ENCODE measurements around the gene RIMKLA. TPM values are rescaled to one million over a fixed set of nuclear protein-coding genes. Genes with fewer than 3 reads are reported as not detected.

RIMKLA gene
- total and polyA plus RNA-seq, 2 of the 13 experiments (the other 11 are each of a cell fraction or from before 2014, with no cell fraction given): 2.5 to 3.8 TPM

- TF ChIP-seq AFF4 (CRISPR knock-in tag; IDR thresholded peaks at IDR 0.05) (0 out of 2 replicates have a peak, but pooled peaks have one; percentile 39), ZNF670 (CRISPR knock-in tag; IDR thresholded peaks at IDR 0.05; ENCODE audit: borderline replicate concordance) (0 out of 2 replicates have a peak, but pooled peaks have one; percentile 13), ZNF263 (CRISPR knock-in tag; IDR thresholded peaks at IDR 0.05) (no peak), FOSL2 (CRISPR knock-in tag; IDR thresholded peaks at IDR 0.05) (peak; percentile 3; the same call in 1 of the 2 replicates), MIXL1 (CRISPR knock-in tag; IDR thresholded peaks at IDR 0.05) (peak; percentile 17; the same call in 1 of the 2 replicates), ZNF776 (CRISPR knock-in tag; IDR thresholded peaks at IDR 0.05) (peak; percentile 23; the same call in 1 of the 2 replicates), USF2 (IDR thresholded peaks at IDR 0.05; ENCODE audit: low read depth, low read length) (0 out of 2 replicates have a peak, but pooled peaks have one; percentile 27), USF2 (CRISPR knock-in tag; IDR thresholded peaks at IDR 0.05; ENCODE audit: borderline replicate concordance) (peak; percentile 32; the same call in 1 of the 2 replicates), ZNF446 (CRISPR knock-in tag; IDR thresholded peaks at IDR 0.05) (0 out of 2 replicates have a peak, but pooled peaks have one; percentile 31), ZSCAN31 (CRISPR knock-in tag; IDR thresholded peaks at IDR 0.05; ENCODE audit: low read depth) (no peak), NKX3-1 (CRISPR knock-in tag; IDR thresholded peaks at IDR 0.05) (0 out of 2 replicates have a peak, but pooled peaks have one; percentile 49), MIER2 (CRISPR knock-in tag; IDR thresholded peaks at IDR 0.05) (0 out of 2 replicates have a peak, but pooled peaks have one; percentile 1), HIVEP1 (CRISPR knock-in tag; IDR thresholded peaks at IDR 0.05) (peak; percentile 70; the same call in 1 of the 2 replicates), ZNF18 (CRISPR knock-in tag; IDR thresholded peaks at IDR 0.05; ENCODE audit: insufficient replicate concordance) (peak; percentile 23), ZBTB44 (CRISPR knock-in tag; IDR thresholded peaks at IDR 0.05) (no peak), PBX2 (CRISPR knock-in tag; IDR thresholded peaks at IDR 0.05) (no peak), GLI4 (CRISPR knock-in tag; IDR thresholded peaks at IDR 0.05; ENCODE audit: borderline replicate concordance) (no peak), PCBP1 (IDR thresholded peaks at IDR 0.05; ENCODE audit: borderline replicate concordance, low read depth, low read length) (0 out of 2 replicates have a peak, but pooled peaks have one; percentile 61)
Measured at GRCh38 chr1:42334240-42335049, 46.1 kb upstream of the RIMKLA start (continued).

Measured in HepG2 (cell line).